ENCODE data around the gene COL5A1. TPM values are rescaled to one million over a fixed set of nuclear protein-coding genes. Genes with fewer than 3 reads are reported as not detected.

Gene COL5A1
- total RNA-seq, 2 experiments from 2014 or later = 0.10 TPM; not detected in 1

DNA sequence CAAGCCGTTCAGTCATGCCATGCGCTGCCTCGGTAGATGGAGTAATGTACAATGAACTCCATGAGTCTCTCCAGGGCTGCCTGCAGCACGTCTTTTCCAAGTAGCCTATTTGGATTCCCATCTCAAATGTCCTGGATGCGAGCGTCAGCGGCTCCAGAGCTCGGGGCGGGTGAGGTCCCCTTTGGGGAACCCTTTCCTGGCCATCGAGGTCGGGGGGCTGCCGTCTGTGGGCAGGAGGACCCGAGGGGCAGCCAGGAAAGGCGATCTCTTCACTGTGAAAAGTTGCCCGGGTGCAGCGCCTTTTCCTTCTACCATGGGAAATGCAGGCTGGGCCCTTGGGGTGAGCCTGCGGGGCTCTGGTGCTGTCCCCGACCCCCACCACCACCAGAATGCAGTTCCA is 202.1 kb downstream of the COL5A1 start:
- H3K27ac Mint-ChIP-seq = no peak overlapping the region
- intact Hi-C loops (cut with micrococcal nuclease) = no loop called here
- DNase-seq = no peak
- H3K27me3 Mint-ChIP-seq (ENCODE audit: low read depth) = no peaks in the 10 kb centered on the region
- CTCF ChIA-PET = no interaction called here
- H3K4me1 Mint-ChIP-seq (ENCODE audit: low read depth) = no peaks in the 10 kb centered on the region
- H3K9me3 Mint-ChIP-seq = no peaks in the 10 kb centered on the region
- no peaks in the 10 kb centered on the region for H3K36me3 Mint-ChIP-seq (ENCODE audit: low read depth)
- H3K4me3 Mint-ChIP-seq = no peak overlapping the region

DNA sequence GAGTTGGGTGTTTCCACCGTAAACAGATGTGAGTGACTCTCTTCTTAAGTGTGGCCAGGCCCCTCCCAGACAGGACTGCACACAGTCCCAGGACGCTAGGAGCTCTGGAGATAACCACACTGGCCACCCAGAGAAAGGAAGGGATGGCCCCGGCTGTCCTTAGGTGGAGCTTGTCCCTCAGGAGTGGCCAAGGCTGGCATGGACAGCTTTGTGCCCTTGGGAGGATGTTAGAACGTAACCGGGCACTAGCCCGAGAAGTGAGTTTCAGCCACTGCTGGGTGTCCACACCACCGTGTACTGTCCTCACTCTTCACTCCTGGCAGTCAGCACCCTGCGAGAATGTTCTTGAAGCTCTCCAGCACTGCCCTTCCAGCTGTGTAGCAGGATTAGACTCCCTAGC is 203.2 kb downstream of the COL5A1 start:
- Mint-ChIP-seq H3K9me3 (no peaks in the 10 kb centered on the region), H3K4me3 (no peak overlapping the region), H3K4me1 (ENCODE audit: low read depth) (no peaks in the 10 kb centered on the region), H3K27me3 (ENCODE audit: low read depth) (no peaks in the 10 kb centered on the region), H3K27ac (no peak overlapping the region), H3K36me3 (ENCODE audit: low read depth) (no peaks in the 10 kb centered on the region)
- CTCF ChIA-PET = no interaction called here
- DNase-seq = no peak
- intact Hi-C loops (cut with micrococcal nuclease) = no loop called here

DNA sequence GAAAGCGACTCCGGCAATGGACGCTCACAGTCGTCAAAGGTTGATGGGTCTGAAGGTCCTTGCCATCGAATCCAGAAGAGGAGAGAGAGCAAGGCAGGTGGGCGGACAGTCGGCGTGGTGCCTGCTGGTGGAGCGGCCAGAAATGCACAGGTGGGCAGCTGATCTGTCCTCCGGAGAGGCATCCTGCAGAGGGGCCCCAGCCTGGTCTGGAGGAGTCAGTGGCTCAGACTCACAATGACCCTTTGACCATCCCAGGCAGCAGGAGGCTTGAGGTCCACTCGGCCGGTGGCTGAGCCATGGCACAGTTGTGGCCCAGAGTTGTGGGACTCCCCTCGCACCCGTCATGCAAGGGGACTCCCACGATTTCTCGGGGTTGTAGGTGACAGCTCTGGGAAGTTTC is 204.6 kb downstream of the COL5A1 start:
- Mint-ChIP-seq H3K4me3 (no peak overlapping the region), H3K36me3 (ENCODE audit: low read depth) (no peaks in the 10 kb centered on the region), H3K9me3 (no peaks in the 10 kb centered on the region), H3K27ac (no peak overlapping the region), H3K27me3 (ENCODE audit: low read depth) (no peaks in the 10 kb centered on the region), H3K4me1 (ENCODE audit: low read depth) (no peaks in the 10 kb centered on the region)
- CTCF ChIA-PET = no interaction called here
- intact Hi-C loops (cut with micrococcal nuclease) = no loop called here
- no peak for DNase-seq

DNA sequence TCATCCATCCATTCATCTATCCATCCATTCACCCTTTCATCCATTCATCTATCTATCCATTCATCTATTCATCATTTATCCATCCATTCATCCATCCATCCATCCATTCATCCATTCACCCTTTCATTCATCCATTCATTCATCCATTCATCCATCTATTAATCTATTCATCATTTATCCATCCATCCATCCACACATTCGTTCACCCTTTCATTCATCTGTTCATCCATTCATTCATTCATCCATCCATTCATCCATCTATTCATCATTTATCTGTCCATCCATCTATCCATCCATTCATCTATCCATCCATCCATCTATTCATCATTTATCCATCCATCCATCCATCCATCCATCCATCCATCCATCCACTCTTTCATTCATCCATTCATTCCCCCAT is 205.1 kb downstream of the COL5A1 start:
- no peaks in the 10 kb centered on the region for H3K27me3 Mint-ChIP-seq (ENCODE audit: low read depth)
- intact Hi-C loops (cut with micrococcal nuclease) = no loop called here
- CTCF ChIA-PET = no interaction called here
- no peak overlapping the region for H3K27ac Mint-ChIP-seq
- H3K4me1 Mint-ChIP-seq (ENCODE audit: low read depth) = no peaks in the 10 kb centered on the region
- no peak overlapping the region for H3K4me3 Mint-ChIP-seq
- no peaks in the 10 kb centered on the region for H3K9me3 Mint-ChIP-seq
- no peak for DNase-seq
- H3K36me3 Mint-ChIP-seq (ENCODE audit: low read depth) = no peaks in the 10 kb centered on the region

DNA sequence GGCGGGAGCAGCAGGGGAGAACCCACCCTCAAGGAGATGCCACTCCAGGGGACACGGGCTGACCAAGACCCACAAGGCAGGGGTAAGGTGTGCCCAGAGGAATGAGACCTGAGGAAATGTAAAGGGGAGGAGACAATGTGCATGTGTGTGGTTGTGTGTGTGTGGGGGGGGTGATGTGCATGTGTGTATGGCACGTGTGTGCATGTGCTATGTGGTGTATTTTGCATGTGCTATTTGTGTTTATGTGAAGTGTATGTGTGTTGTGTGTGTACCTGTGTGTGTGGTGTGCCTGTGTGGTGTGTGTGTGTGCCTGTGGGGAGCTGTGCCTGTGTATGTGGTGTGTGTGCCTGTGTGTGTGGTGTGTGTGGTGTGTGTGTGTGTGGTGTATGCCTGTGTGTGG is 205.5 kb downstream of the COL5A1 start:
- Mint-ChIP-seq H3K4me1 (ENCODE audit: low read depth) (no peaks in the 10 kb centered on the region), H3K4me3 (no peak overlapping the region)

DNA sequence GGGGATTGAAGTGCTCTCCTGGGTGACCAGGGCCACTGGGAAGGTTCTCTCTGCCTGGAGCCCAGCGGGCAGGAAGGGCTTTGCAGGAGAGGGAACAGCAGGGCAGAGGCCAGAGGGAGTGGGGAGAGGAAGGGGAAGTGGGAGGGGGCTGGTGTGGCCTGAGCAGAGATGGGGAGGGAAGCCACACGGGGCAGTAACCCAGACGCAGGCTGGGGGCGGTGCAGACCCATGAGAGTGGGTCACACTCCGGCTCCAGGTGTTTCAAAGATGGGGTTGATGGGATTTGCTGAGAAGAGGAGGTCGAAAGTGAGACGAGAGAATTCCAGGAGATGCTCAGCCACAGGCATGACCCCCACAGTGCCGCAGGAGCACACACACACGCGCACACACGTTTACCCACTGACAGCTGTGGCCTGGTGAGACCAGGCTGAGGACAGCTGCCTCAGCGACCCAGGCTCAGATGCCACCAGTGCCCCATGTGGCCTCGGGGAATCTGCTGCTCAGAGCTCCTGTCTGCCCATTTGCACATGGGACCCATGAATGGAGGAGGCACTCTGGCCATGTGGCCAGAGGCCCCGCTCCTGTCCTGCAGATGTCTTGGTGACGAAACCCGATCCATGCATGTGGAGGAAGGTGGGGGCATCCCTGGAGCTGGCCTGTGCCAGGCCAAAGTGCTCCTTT is 206.3 kb downstream of the COL5A1 start:
- no peaks in the 10 kb centered on the region for H3K9me3 Mint-ChIP-seq
- DNase-seq = no peak
- no peaks in the 10 kb centered on the region for H3K4me1 Mint-ChIP-seq (ENCODE audit: low read depth)
- no peaks in the 10 kb centered on the region for H3K36me3 Mint-ChIP-seq (ENCODE audit: low read depth)
- CTCF ChIA-PET = no interaction called here
- no peaks in the 10 kb centered on the region for H3K27me3 Mint-ChIP-seq (ENCODE audit: low read depth)
- intact Hi-C loops (cut with micrococcal nuclease) = no loop called here
- H3K4me3 Mint-ChIP-seq = no peak overlapping the region
- no peak overlapping the region for H3K27ac Mint-ChIP-seq

More for the DNA sequence above, 205.5 kb downstream of the COL5A1 start:
- no peaks in the 10 kb centered on the region for H3K27me3 Mint-ChIP-seq (ENCODE audit: low read depth)
- CTCF ChIA-PET = no interaction called here
- intact Hi-C loops (cut with micrococcal nuclease) = no loop called here
- no peaks in the 10 kb centered on the region for H3K9me3 Mint-ChIP-seq
- no peak overlapping the region for H3K27ac Mint-ChIP-seq
- no peak for DNase-seq
- no peaks in the 10 kb centered on the region for H3K36me3 Mint-ChIP-seq (ENCODE audit: low read depth)

DNA sequence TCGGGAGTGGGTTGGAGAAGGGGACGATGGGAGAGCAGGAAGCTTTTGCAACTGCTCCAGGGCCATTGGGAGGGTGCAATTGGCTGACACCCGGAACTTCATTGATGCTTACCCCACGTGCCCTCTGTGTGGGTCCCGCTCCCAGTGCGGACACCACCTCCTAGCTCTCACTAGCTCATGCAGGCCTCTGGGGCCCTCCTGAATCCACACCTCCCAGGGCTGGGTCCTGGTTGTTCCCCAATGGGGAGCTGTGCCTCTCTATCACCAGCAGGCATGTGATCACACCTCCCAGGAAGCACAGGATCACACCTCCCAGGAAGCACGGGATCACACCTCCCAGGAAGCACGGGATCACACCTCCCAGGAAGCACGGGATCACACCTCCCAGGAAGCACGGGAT is 206.9 kb downstream of the COL5A1 start:
- no peak overlapping the region for H3K27ac Mint-ChIP-seq
- no peak for DNase-seq
- H3K27me3 Mint-ChIP-seq (ENCODE audit: low read depth) = no peaks in the 10 kb centered on the region
- CTCF ChIA-PET = no interaction called here
- no peaks in the 10 kb centered on the region for H3K4me1 Mint-ChIP-seq (ENCODE audit: low read depth)
- no peaks in the 10 kb centered on the region for H3K36me3 Mint-ChIP-seq (ENCODE audit: low read depth)
- no peak overlapping the region for H3K4me3 Mint-ChIP-seq
- no peaks in the 10 kb centered on the region for H3K9me3 Mint-ChIP-seq
- intact Hi-C loops (cut with micrococcal nuclease) = no loop called here

DNA sequence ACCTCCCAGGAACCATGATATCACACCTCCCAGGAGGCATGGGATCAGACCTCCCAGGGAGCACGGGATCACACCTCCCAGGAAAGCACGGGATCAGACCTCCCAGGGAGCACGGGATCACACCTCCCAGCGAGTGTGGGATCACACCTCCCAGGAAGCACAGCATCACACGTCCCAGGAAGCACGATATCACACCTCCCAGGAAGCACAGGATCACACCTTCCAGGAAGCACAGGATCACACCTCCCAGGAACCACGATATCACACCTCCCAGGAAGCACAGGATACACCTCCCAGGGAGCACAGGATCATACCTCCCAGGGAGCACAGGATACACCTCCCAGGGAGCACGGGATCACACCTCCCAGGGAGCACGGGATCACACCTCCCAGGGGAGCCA is 209.0 kb downstream of the COL5A1 start:
- intact Hi-C loops (cut with micrococcal nuclease) = no loop called here
- Mint-ChIP-seq H3K27ac (no peak overlapping the region), H3K4me3 (no peak overlapping the region), H3K4me1 (ENCODE audit: low read depth) (no peaks in the 10 kb centered on the region), H3K36me3 (ENCODE audit: low read depth) (no peaks in the 10 kb centered on the region), H3K27me3 (ENCODE audit: low read depth) (peaks cover 1% of the 10 kb centered on the region), H3K9me3 (no peaks in the 10 kb centered on the region)
- CTCF ChIA-PET = no interaction called here
- DNase-seq = no peak

DNA sequence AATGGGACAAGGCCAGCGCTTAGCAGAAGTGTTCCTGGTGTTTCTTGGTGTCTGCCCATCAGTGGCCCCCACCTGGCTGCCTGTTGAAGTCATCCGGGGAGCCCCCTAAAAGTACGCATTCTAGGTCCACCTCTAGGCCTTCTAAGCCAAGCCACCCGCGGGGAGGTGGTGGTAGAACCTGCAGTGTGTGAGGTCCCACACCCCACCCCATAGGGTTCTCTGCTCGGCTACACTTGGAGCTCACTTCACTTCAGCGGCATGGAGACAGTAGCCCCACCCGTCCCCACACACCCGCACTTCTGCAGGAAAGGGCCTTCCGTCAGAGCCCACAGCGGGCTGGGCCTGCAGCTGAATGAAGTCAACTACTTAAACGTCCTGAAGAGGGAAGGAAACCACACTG is 209.4 kb downstream of the COL5A1 start:
- Mint-ChIP-seq H3K9me3 (no peaks in the 10 kb centered on the region), H3K4me1 (ENCODE audit: low read depth) (no peaks in the 10 kb centered on the region)
- no peak for DNase-seq

DNA sequence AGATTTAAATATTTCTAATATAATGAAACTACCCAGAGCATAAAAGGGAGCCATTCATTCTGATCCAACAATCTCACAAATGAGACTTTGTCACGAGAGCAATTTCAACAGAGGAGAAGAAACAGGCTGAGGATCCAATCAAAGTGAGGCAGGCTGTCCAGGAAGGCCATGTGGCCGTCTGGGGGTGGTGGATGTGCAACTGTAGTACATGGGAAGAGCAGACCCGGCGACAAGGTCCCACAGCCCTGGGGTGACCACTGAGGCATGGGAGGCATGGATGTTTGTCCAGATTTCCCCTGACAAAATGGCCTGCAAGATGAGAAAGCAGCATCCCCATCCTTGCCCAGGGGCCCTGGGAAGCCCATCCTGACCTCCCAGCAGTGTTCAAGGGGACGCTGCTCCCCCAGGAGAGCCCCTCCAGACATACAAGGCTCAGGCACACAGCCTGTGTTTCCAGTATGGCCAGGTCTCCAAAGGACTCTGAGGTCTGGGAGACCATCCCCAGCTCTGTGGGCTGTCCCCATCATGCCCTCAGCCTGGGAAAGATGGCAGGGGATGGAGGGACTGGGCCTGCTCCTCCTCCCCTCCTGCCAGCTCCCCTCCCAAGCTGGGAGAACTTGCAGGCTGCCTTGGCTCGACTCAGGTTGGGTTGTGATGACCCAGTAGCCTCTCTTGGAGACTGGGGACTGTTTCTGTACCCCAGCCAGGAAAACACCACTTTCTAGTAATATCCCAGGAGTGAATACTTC is 211.5 kb downstream of the COL5A1 start:
- DNase-seq = no peak
- H3K27ac Mint-ChIP-seq = no peak overlapping the region
- H3K9me3 Mint-ChIP-seq = no peaks in the 10 kb centered on the region
- no peaks in the 10 kb centered on the region for H3K36me3 Mint-ChIP-seq (ENCODE audit: low read depth)
- intact Hi-C loops (cut with micrococcal nuclease) = no loop called here
- H3K4me1 Mint-ChIP-seq (ENCODE audit: low read depth) = peaks cover 3% of the 10 kb centered on the region
- CTCF ChIA-PET = interaction anchor here (0.6 kb wide), 1 partner anchor 155 kb away, joined by 4 read pairs; no protein-coding TSS in a partner anchor
- H3K27me3 Mint-ChIP-seq (ENCODE audit: low read depth) = peaks cover 16% of the 10 kb centered on the region
- no peak overlapping the region for H3K4me3 Mint-ChIP-seq

More for the DNA sequence above, 209.4 kb downstream of the COL5A1 start:
- no peaks in the 10 kb centered on the region for H3K36me3 Mint-ChIP-seq (ENCODE audit: low read depth)
- no peak overlapping the region for H3K27ac Mint-ChIP-seq
- CTCF ChIA-PET = no interaction called here
- H3K27me3 Mint-ChIP-seq (ENCODE audit: low read depth) = peaks cover 4% of the 10 kb centered on the region
- no peak overlapping the region for H3K4me3 Mint-ChIP-seq
- intact Hi-C loops (cut with micrococcal nuclease) = no loop called here

DNA sequence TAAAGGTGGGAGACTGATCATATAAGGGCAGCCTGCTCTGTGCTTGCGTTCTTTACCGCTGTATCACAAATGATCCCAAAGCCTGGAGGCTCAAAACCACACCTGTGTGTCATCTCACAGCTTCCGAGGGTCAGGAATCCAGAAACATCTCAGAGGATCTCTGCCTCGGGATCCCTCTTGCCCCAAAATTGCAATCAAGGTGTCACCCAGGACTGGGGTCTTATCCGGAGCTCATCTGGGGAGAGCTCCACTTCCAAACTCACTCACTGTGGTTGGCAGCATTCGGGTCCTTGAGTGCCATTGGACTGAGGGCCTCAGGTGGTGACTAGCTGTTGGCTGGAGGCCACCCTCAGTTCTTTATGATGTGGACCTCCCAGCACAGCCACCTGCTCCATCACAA is 212.3 kb downstream of the COL5A1 start:
- Mint-ChIP-seq H3K27me3 (ENCODE audit: low read depth) (peaks cover 16% of the 10 kb centered on the region), H3K36me3 (ENCODE audit: low read depth) (no peaks in the 10 kb centered on the region), H3K4me3 (no peak overlapping the region), H3K27ac (no peak overlapping the region), H3K4me1 (ENCODE audit: low read depth) (peaks cover 11% of the 10 kb centered on the region), H3K9me3 (no peaks in the 10 kb centered on the region)
- CTCF ChIA-PET = interaction anchor here (0.6 kb wide), 1 partner anchor 156 kb away, joined by 4 read pairs; no protein-coding TSS in a partner anchor
- intact Hi-C loops (cut with micrococcal nuclease) = no loop called here
- no peak for DNase-seq

DNA sequence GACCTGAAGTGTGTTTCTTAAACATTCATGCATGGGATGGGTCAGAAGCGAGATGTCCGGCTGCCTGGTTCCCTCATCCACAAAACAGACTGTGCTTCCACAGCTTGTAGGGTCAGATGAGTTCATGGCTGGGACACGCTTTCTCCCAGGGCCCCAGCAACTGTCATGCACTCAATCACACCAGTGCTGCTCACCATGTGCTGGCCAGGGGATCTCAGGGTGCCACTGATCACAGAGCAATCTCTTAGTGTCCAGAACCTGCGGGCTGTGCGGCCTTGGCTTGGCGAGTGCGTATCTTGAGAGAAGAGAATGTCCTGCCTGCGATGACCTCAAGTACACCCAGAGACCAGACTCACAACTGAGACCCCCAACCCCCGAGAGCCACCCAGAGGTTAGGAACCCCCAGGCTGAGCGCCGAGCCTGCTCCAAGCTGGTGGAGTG is 213.0 kb downstream of the COL5A1 start:
- intact Hi-C loops (cut with micrococcal nuclease) = no loop called here
- CTCF ChIA-PET = no interaction called here

DNA sequence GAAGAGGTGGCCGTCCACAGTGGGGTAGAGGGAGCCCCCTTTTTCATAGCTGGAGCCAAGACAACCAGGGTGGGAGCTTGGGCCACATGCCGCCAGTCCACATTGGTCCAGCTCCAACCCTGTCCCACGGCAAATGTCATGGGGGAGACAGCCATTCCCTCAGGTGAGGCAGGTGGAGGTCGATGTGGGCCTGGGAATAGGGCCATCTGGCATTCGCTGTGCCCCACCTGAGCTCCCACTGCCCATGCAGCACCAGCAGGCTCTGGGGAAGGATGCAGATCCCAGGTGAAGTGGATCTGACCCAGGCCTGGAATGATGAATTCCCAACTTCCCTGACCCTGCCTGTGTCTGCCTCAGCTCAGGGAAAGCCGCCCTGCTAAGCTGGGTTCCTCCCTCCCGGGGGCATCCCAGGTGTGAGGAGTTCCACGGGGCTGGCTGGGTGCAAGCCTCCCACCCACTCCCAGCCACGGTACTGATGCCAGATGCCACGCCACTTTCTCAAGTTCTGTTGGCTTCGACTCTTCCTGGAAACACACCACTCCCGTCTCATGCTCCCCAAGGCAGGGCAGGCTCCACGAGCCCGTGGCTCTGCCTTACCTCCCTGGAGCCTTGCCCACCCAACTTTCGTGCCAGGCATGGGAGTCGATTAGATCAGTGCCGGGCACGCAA is 213.8 kb downstream of the COL5A1 start:
- CTCF ChIA-PET = no interaction called here
- peaks cover 19% of the 10 kb centered on the region for H3K27me3 Mint-ChIP-seq (ENCODE audit: low read depth)
- no peak for DNase-seq
- peaks cover 3% of the 10 kb centered on the region for H3K9me3 Mint-ChIP-seq
- H3K4me3 Mint-ChIP-seq = no peak overlapping the region
- no peaks in the 10 kb centered on the region for H3K36me3 Mint-ChIP-seq (ENCODE audit: low read depth)
- H3K4me1 Mint-ChIP-seq (ENCODE audit: low read depth) = peaks cover 11% of the 10 kb centered on the region
- intact Hi-C loops (cut with micrococcal nuclease) = no loop called here
- no peak overlapping the region for H3K27ac Mint-ChIP-seq

More for the DNA sequence above, 213.0 kb downstream of the COL5A1 start:
- peaks cover 11% of the 10 kb centered on the region for H3K4me1 Mint-ChIP-seq (ENCODE audit: low read depth)
- no peak overlapping the region for H3K4me3 Mint-ChIP-seq
- no peaks in the 10 kb centered on the region for H3K36me3 Mint-ChIP-seq (ENCODE audit: low read depth)
- H3K27ac Mint-ChIP-seq = no peak overlapping the region
- no peak for DNase-seq
- H3K27me3 Mint-ChIP-seq (ENCODE audit: low read depth) = peaks cover 16% of the 10 kb centered on the region
- H3K9me3 Mint-ChIP-seq = peaks cover 1% of the 10 kb centered on the region

Measured in activated naive CD4-positive, alpha-beta T cell treated with anti-CD3 and anti-CD28 coated beads for 36 hours (primary cell).